OCI-LY1 (cell line): ENCODE measurements around the gene OR2F1.

Source experiments
- H2AFZ ChIP-seq: fragments of 200-600 bp; sonication (generic), shearing (Covaris generic); 2 replicates; pipeline ENCODE4 v1.6.0; 2014; ENCODE audit warnings: antibody characterized with exemption, mild to moderate bottlenecking, low read length
- H3F3A ChIP-seq: fragments of 200-600 bp; sonication (generic), shearing (Covaris generic); 2 replicates; pipeline ENCODE4 v1.6.0; 2014; ENCODE audit warnings: mild to moderate bottlenecking, antibody characterized with exemption, low read length, moderate library complexity; ENCODE audit not compliant: insufficient read depth
- H3K27ac ChIP-seq: fragments of 200-600 bp; sonication (generic); 2 replicates; pipeline ENCODE4 v1.5.1; 2014; ENCODE audit warnings: low read length, mixed run types, mild to moderate bottlenecking, low read depth; ENCODE audit not compliant: poor library complexity, severe bottlenecking
- H3K27me3 ChIP-seq: fragments of 200-600 bp; sonication (generic); 2 replicates; pipeline ENCODE4 v1.6.0; 2014; ENCODE audit warnings: antibody characterized with exemption, mild to moderate bottlenecking, low read length, moderate library complexity; ENCODE audit not compliant: insufficient read depth
- H3K36me3 ChIP-seq: fragments of 200-600 bp; sonication (generic); 2 replicates; pipeline ENCODE4 v1.6.1; 2014; ENCODE audit warnings: mild to moderate bottlenecking, antibody characterized with exemption, low read length, moderate library complexity, mixed read lengths; ENCODE audit not compliant: insufficient read depth
- H3K4me1 ChIP-seq: fragments of 200-600 bp; sonication (generic); 2 replicates; pipeline ENCODE4 v1.5.1; 2014; ENCODE audit warnings: mild to moderate bottlenecking, low read length, moderate library complexity; ENCODE audit not compliant: insufficient read depth, severe bottlenecking
- H3K4me2 ChIP-seq: fragments of 200-600 bp; sonication (generic), shearing (Covaris generic); 2 replicates; pipeline ENCODE4 v1.6.1; 2014; ENCODE audit warnings: low read length
- H3K4me3 ChIP-seq: fragments of 200-600 bp; sonication (generic); 2 replicates; pipeline ENCODE4 v1.5.1; 2014; ENCODE audit warnings: low read length, low read depth, mild to moderate bottlenecking, mixed read lengths; ENCODE audit not compliant: poor library complexity, severe bottlenecking
- H3K79me2 ChIP-seq: fragments of 200-600 bp; shearing (Covaris generic); 2 replicates; pipeline ENCODE4 v1.6.1; 2016; ENCODE audit warnings: mixed run types, low read length, mixed read lengths; ENCODE audit not compliant: insufficient read depth
- H3K9ac ChIP-seq: fragments of 200-600 bp; sonication (generic), shearing (Covaris generic); 2 replicates; pipeline ENCODE4 v1.6.1; 2014; ENCODE audit warnings: mild to moderate bottlenecking, low read length, mixed read lengths
- H3K9me2 ChIP-seq: fragments of 200-600 bp; sonication (generic), shearing (Covaris generic); 2 replicates; pipeline ENCODE4 v1.6.1; 2014; ENCODE audit warnings: low read depth, mild to moderate bottlenecking, low read length, mixed read lengths
- H3K9me3 ChIP-seq: fragments of 200-600 bp; shearing (Covaris generic); 2 replicates; pipeline ENCODE4 v1.6.1; 2014; ENCODE audit warnings: low read length, mixed read lengths
- H4K20me1 ChIP-seq: fragments of 200-600 bp; sonication (generic), shearing (Covaris generic); 2 replicates; pipeline ENCODE4 v1.6.0; 2016; ENCODE audit warnings: mild to moderate bottlenecking, low read length; ENCODE audit not compliant: insufficient read depth
- CTCF ChIP-seq: fragments of 200-600 bp; sonication (generic), shearing (Covaris generic); IDR thresholded peaks from 2 replicates; pipeline ENCODE4 v1.5.1; 2017; ENCODE audit warnings: mild to moderate bottlenecking, antibody characterized with exemption, low read length, moderate library complexity, mixed read lengths
- EZH2 ChIP-seq: fragments of 200-600 bp; sonication (generic), shearing (Covaris generic); IDR thresholded peaks from 2 replicates; pipeline ENCODE4 v1.8.0; 2017; ENCODE audit warnings: borderline replicate concordance, mixed run types, mild to moderate bottlenecking, antibody characterized with exemption, low read length, moderate library complexity, mixed read lengths

Gene OR2F1

GRCh38 chr7:143953421-143953820 is 1.2 kb upstream of the OR2F1 start:
- Histone ChIP-seq H3K79me2 (no peaks in the 10 kb centered on the region), H3K36me3 (no peaks in the 10 kb centered on the region), H3F3A (no peaks in the 10 kb centered on the region), H3K27me3 (no peaks in the 10 kb centered on the region), H3K27ac (no peak overlapping the region), H3K4me2 (no peak overlapping the region), H3K4me1 (no peaks in the 10 kb centered on the region), H3K9me3 (no peaks in the 10 kb centered on the region), H3K4me3 (no peak overlapping the region), H3K9ac (no peak overlapping the region), H2AFZ (no peak overlapping the region), H3K9me2 (no peaks in the 10 kb centered on the region), H4K20me1 (no peaks in the 10 kb centered on the region)
- TF ChIP-seq EZH2 = no peak
- no peak for TF ChIP-seq CTCF

- TF ChIP-seq CTCF = no peak
- no peak for TF ChIP-seq EZH2
- no peaks in the 10 kb centered on the region for H3K9me3 ChIP-seq
- no peak overlapping the region for H3K4me2 ChIP-seq
- H3K27ac ChIP-seq = no peak overlapping the region
- no peaks in the 10 kb centered on the region for H3K79me2 ChIP-seq
- no peaks in the 10 kb centered on the region for H3K27me3 ChIP-seq
- no peaks in the 10 kb centered on the region for H4K20me1 ChIP-seq
- no peaks in the 10 kb centered on the region for H3K9me2 ChIP-seq
- H2AFZ ChIP-seq = no peak overlapping the region
- no peaks in the 10 kb centered on the region for H3F3A ChIP-seq
- no peak overlapping the region for H3K9ac ChIP-seq
- no peaks in the 10 kb centered on the region for H3K4me1 ChIP-seq
- no peaks in the 10 kb centered on the region for H3K36me3 ChIP-seq
- no peak overlapping the region for H3K4me3 ChIP-seq
These were observed 509 bp upstream of the OR2F1 start for GRCh38 chr7:143954135-143954534.

- Histone ChIP-seq H3K4me1 (no peaks in the 10 kb centered on the region), H2AFZ (no peak overlapping the region), H3K9me3 (no peaks in the 10 kb centered on the region), H3K4me2 (no peak overlapping the region), H3K4me3 (no peak overlapping the region), H3K79me2 (no peaks in the 10 kb centered on the region), H3K36me3 (no peaks in the 10 kb centered on the region), H3F3A (no peaks in the 10 kb centered on the region), H3K27ac (no peak overlapping the region), H3K27me3 (no peaks in the 10 kb centered on the region), H4K20me1 (no peaks in the 10 kb centered on the region), H3K9ac (no peak overlapping the region), H3K9me2 (no peaks in the 10 kb centered on the region)
- TF ChIP-seq EZH2 (no peak), CTCF (no peak)
These were observed 4.1 kb downstream of the OR2F1 start for GRCh38 chr7:143958781-143959180.
